ENCODE results near the gene STUB1.

STUB1 gene

GRCh38 chr16:726438-727290, 46.5 kb downstream of the STUB1 start, which contains the start of the genes CCDC78 and HAGHL:
TSS of gene CCDC78 (minus strand) at chr16:726443. CDS start at chr16:726367, 76 bp downstream.
TSS of gene HAGHL (plus strand) at chr16:727106. CDS start at chr16:727510, 404 bp downstream.
- DNase-seq = no peak

- DNase-seq = no peak
Observed at GRCh38 chr16:727291-727977, 47.2 kb downstream of the STUB1 start.

GRCh38 chr16:728131-728889, 48.1 kb downstream of the STUB1 start:
- DNase-seq = peak; percentile 59

- DNase-seq = no peak
Observed at GRCh38 chr16:728890-729744, 48.9 kb downstream of the STUB1 start.

GRCh38 chr16:729768-730665, 49.8 kb downstream of the STUB1 start:
- no peak for DNase-seq

GRCh38 chr16:730666-731509, 50.7 kb downstream of the STUB1 start:
- no peak for DNase-seq

- DNase-seq = no peak
Observed at GRCh38 chr16:732332-732731, 52.1 kb downstream of the STUB1 start.

All from DMS 273 treated with DMSO at 0.1 percent for 48 hours (cell line).